Mesenchymal stem cell (in vitro differentiated cells and primary cell): ENCODE measurements around the gene SCIN.

Source experiments
- DNase-seq: peaks from one replicate; pipeline ENCODE4 v3.0.0-alpha.2; 2013
- H2AFZ ChIP-seq: one replicate; pipeline ENCODE4 v1.6.1; 2013; ENCODE audit warnings: low read depth, mild to moderate bottlenecking, control low read depth, inconsistent platforms, low read length, moderate library complexity
- H2AK5ac ChIP-seq: 2 replicates; pipeline ENCODE4 v1.6.1; 2013; ENCODE audit warnings: low read length, moderate library complexity, mild to moderate bottlenecking, inconsistent platforms; ENCODE audit not compliant: severe bottlenecking
- H2BK120ac ChIP-seq: one replicate; pipeline ENCODE4 v1.6.1; 2013; ENCODE audit warnings: low read depth, mild to moderate bottlenecking, inconsistent platforms, low read length, moderate library complexity
- H2BK12ac ChIP-seq, 2 experiments: one replicate each; pipeline ENCODE4 v1.6.1; 2013; ENCODE audit warnings: inconsistent platforms in 2 of 2, low read length in 2 of 2, mild to moderate bottlenecking in 2 of 2, moderate library complexity in 2 of 2, control low read depth in 1 of 2
- H2BK15ac ChIP-seq: one replicate; pipeline ENCODE4 v1.6.1; 2013; ENCODE audit warnings: mild to moderate bottlenecking, low read depth, inconsistent platforms; ENCODE audit not compliant: poor library complexity, severe bottlenecking
- H2BK5ac ChIP-seq: 2 replicates; pipeline ENCODE4 v1.6.1; 2013; ENCODE audit warnings: low read depth, mild to moderate bottlenecking, low read length, control low read depth, inconsistent platforms; ENCODE audit not compliant: poor library complexity, severe bottlenecking
- H3K14ac ChIP-seq, 2 experiments: one replicate each; pipeline ENCODE4 v1.6.1; 2013; ENCODE audit warnings: inconsistent platforms in 2 of 2, low read length in 2 of 2, control low read depth in 1 of 2, mild to moderate bottlenecking in 1 of 2, moderate library complexity in 1 of 2
- H3K18ac ChIP-seq, 2 experiments: one replicate each; pipeline ENCODE4 v1.6.1; 2013; ENCODE audit warnings: inconsistent platforms in 2 of 2, low read length in 2 of 2, control low read depth in 1 of 2, low read depth in 1 of 2, mild to moderate bottlenecking in 1 of 2
- H3K23ac ChIP-seq, 2 experiments: one replicate each; pipeline ENCODE4 v1.6.1; 2013; ENCODE audit warnings: inconsistent platforms in 2 of 2, low read length in 2 of 2, mild to moderate bottlenecking in 2 of 2, moderate library complexity in 2 of 2, control low read depth in 1 of 2
- H3K27ac ChIP-seq: 2 replicates; pipeline ENCODE4 v1.5.1; 2013; ENCODE audit warnings: mild to moderate bottlenecking, moderate library complexity, low read length, control low read depth, inconsistent platforms; ENCODE audit not compliant: poor library complexity, severe bottlenecking
- H3K27me3 ChIP-seq, 2 experiments: 2 replicates each; pipeline versions ENCODE4 v1.6.1 to v1.7.0; 2013; ENCODE audit warnings: low read length in 2 of 2, mild to moderate bottlenecking in 2 of 2, moderate library complexity in 2 of 2, control low read depth in 1 of 2, inconsistent platforms in 1 of 2; ENCODE audit not compliant: control insufficient read depth in 1 of 2, insufficient read depth in 1 of 2
- H3K36me3 ChIP-seq, 2 experiments: 2 replicates each; pipeline versions ENCODE4 v1.6.1 to v1.7.0; 2013; ENCODE audit warnings: low read length in 2 of 2, control low read depth in 1 of 2, inconsistent platforms in 1 of 2, low read depth in 1 of 2, mild to moderate bottlenecking in 1 of 2; ENCODE audit not compliant: insufficient read depth in 2 of 2, control insufficient read depth in 1 of 2
- H3K4ac ChIP-seq, 2 experiments: one replicate each; pipeline ENCODE4 v1.6.1; 2013; ENCODE audit warnings: inconsistent platforms in 2 of 2, low read length in 2 of 2, mild to moderate bottlenecking in 2 of 2, moderate library complexity in 2 of 2, control low read depth in 1 of 2, low read depth in 1 of 2
- H3K4me1 ChIP-seq: 2 replicates; pipeline ENCODE4 v1.6.1; 2013; ENCODE audit warnings: low read depth, low read length, control low read depth; ENCODE audit not compliant: control insufficient read depth, insufficient read depth
- H3K4me2 ChIP-seq: 2 replicates; pipeline ENCODE4 v1.6.1; 2013; ENCODE audit warnings: low read length, mild to moderate bottlenecking, inconsistent platforms; ENCODE audit not compliant: poor library complexity, severe bottlenecking
- H3K4me3 ChIP-seq, 2 experiments: 2 replicates each; pipeline versions ENCODE4 v1.5.1 to v1.7.0; 2013; ENCODE audit warnings: low read length in 2 of 2, mild to moderate bottlenecking in 2 of 2, control low read depth in 1 of 2, low read depth in 1 of 2; ENCODE audit not compliant: insufficient read depth in 1 of 2
- H3K79me1 ChIP-seq: replicated peaks from 2 replicates; pipeline ENCODE4 v1.6.1; 2013; ENCODE audit warnings: mild to moderate bottlenecking, control low read depth, low read length, inconsistent platforms; ENCODE audit not compliant: poor library complexity, severe bottlenecking
- H3K9ac ChIP-seq: 2 replicates; pipeline ENCODE4 v1.7.0; 2013; ENCODE audit warnings: mild to moderate bottlenecking, low read length, moderate library complexity
- H3K9me3 ChIP-seq: 2 replicates; pipeline ENCODE4 v1.7.0; 2013; ENCODE audit warnings: mild to moderate bottlenecking, low read length; ENCODE audit not compliant: control insufficient read depth
- H4K8ac ChIP-seq: one replicate; pipeline ENCODE4 v1.6.1; 2013; ENCODE audit warnings: inconsistent platforms, mild to moderate bottlenecking, low read length, moderate library complexity
- H4K91ac ChIP-seq: one replicate; pipeline ENCODE4 v1.6.1; 2013; ENCODE audit warnings: mild to moderate bottlenecking, low read length, inconsistent platforms
- WGBS: methylation state at CpG from one replicate; pipeline ENCODE4 v1.1.7; 2013; ENCODE audit warnings: mixed read lengths; 5-methylcytosine and 5-hydroxymethylcytosine counted together

SCIN gene

GRCh38 chr7:12699299-12699698 is 128.8 kb downstream of the SCIN start:
- no peak overlapping the region for H3K27ac ChIP-seq
- H3K4ac ChIP-seq = no peak overlapping the region
- no peak overlapping the region for H2AK5ac ChIP-seq
- H2BK12ac ChIP-seq = no peak overlapping the region
- no peak overlapping the region for H2BK5ac ChIP-seq
- no peak overlapping the region for H3K9ac ChIP-seq
- H3K9me3 ChIP-seq = peaks cover 28% of the 10 kb centered on the region
- H3K4me2 ChIP-seq = no peak overlapping the region
- H3K27me3 ChIP-seq = no peaks in the 10 kb centered on the region
- no peak overlapping the region for H4K91ac ChIP-seq
- no peak for DNase-seq
- H2AFZ ChIP-seq = no peak overlapping the region
- peaks cover 2% of the 10 kb centered on the region for H3K79me1 ChIP-seq
- no peak overlapping the region for H3K23ac ChIP-seq
- H3K14ac ChIP-seq = no peak overlapping the region
- no peak overlapping the region for H4K8ac ChIP-seq
- WGBS = 96% methylated on average over 10 of the region's 10 CpGs
- H2BK120ac ChIP-seq = no peak overlapping the region
- no peak overlapping the region for H2BK15ac ChIP-seq
- H3K18ac ChIP-seq = no peak overlapping the region
- H3K4me1 ChIP-seq = no peaks in the 10 kb centered on the region
- H3K36me3 ChIP-seq = no peaks in the 10 kb centered on the region
- no peak overlapping the region for H3K4me3 ChIP-seq

- peak overlapping the region in 1 of 2 experiments; percentile 33 for H3K4me3 ChIP-seq
- H3K4me2 ChIP-seq = no peak overlapping the region
- no peak overlapping the region for H3K23ac ChIP-seq
- H3K27ac ChIP-seq = no peak overlapping the region
- no peak overlapping the region for H2BK5ac ChIP-seq
- H3K14ac ChIP-seq = no peak overlapping the region
- H2BK120ac ChIP-seq = no peak overlapping the region
- H3K36me3 ChIP-seq = no peaks in the 10 kb centered on the region
- H3K4ac ChIP-seq = no peak overlapping the region
- H3K4me1 ChIP-seq = no peaks in the 10 kb centered on the region
- no peak overlapping the region for H3K18ac ChIP-seq
- H3K79me1 ChIP-seq = peaks cover 2% of the 10 kb centered on the region
- no peak overlapping the region for H4K8ac ChIP-seq
- H3K27me3 ChIP-seq = no peaks in the 10 kb centered on the region
- no peak overlapping the region for H2BK12ac ChIP-seq
- H3K9ac ChIP-seq = no peak overlapping the region
- no peak overlapping the region for H2AFZ ChIP-seq
- H3K9me3 ChIP-seq = peaks cover 28% of the 10 kb centered on the region
- 85% methylated on average over 1 of the region's 2 CpGs for WGBS
- no peak overlapping the region for H2AK5ac ChIP-seq
- H4K91ac ChIP-seq = no peak overlapping the region
- H2BK15ac ChIP-seq = no peak overlapping the region
- DNase-seq = no peak
Observed at GRCh38 chr7:12701433-12701832, 130.9 kb downstream of the SCIN start.

GRCh38 chr7:12703881-12704280 is 133.4 kb downstream of the SCIN start:
- no peak overlapping the region for H3K18ac ChIP-seq
- H3K9me3 ChIP-seq = peaks cover 28% of the 10 kb centered on the region
- H3K4me3 ChIP-seq = no peak overlapping the region
- no CpG with 5 or more reads among the region's 2 CpGs for WGBS
- H4K8ac ChIP-seq = no peak overlapping the region
- peak overlapping the region; percentile 50 for H3K9ac ChIP-seq
- no peak overlapping the region for H3K14ac ChIP-seq
- H3K4ac ChIP-seq = no peak overlapping the region
- H3K27ac ChIP-seq = no peak overlapping the region
- H4K91ac ChIP-seq = no peak overlapping the region
- H3K36me3 ChIP-seq = no peaks in the 10 kb centered on the region
- no peak overlapping the region for H2AK5ac ChIP-seq
- no peak for DNase-seq
- H3K23ac ChIP-seq = no peak overlapping the region
- H2BK120ac ChIP-seq = no peak overlapping the region
- no peak overlapping the region for H2AFZ ChIP-seq
- no peaks in the 10 kb centered on the region for H3K27me3 ChIP-seq
- peaks cover 2% of the 10 kb centered on the region for H3K79me1 ChIP-seq
- no peak overlapping the region for H2BK15ac ChIP-seq
- no peaks in the 10 kb centered on the region for H3K4me1 ChIP-seq
- no peak overlapping the region for H2BK5ac ChIP-seq
- no peak overlapping the region for H3K4me2 ChIP-seq
- H2BK12ac ChIP-seq = no peak overlapping the region

GRCh38 chr7:12705878-12706277 is 135.4 kb downstream of the SCIN start:
- Histone ChIP-seq H3K36me3 (no peaks in the 10 kb centered on the region), H3K9me3 (peaks cover 16% of the 10 kb centered on the region), H3K4me3 (no peak overlapping the region), H3K4me1 (no peaks in the 10 kb centered on the region), H3K4me2 (no peak overlapping the region), H2AK5ac (no peak overlapping the region), H2BK12ac (no peak overlapping the region), H2BK5ac (no peak overlapping the region), H2BK120ac (no peak overlapping the region), H3K79me1 (no peaks in the 10 kb centered on the region), H4K8ac (peak overlapping the region; percentile 23), H2BK15ac (no peak overlapping the region), H2AFZ (no peak overlapping the region), H3K27me3 (no peaks in the 10 kb centered on the region), H3K23ac (no peak overlapping the region), H3K9ac (no peak overlapping the region), H3K27ac (no peak overlapping the region), H3K14ac (no peak overlapping the region), H3K4ac (no peak overlapping the region), H4K91ac (no peak overlapping the region), H3K18ac (no peak overlapping the region)
- 96% methylated on average over 3 of the region's 4 CpGs for WGBS
- DNase-seq = no peak
